CD8-positive, alpha-beta memory T cell (primary cell): ENCODE results near the gene CADM2. TPM values are rescaled to one million over a fixed set of nuclear protein-coding genes. Genes with fewer than 3 reads are reported as not detected.

Experiments
- CTCF ChIA-PET: fragments of 350-600 bp; sonication (Branson Sonifier 250); formaldehyde crosslinking; loops from one replicate; lab custom pipeline; 2021; ENCODE audit warnings: antibody characterized with exemption; lab: Charles Lee
- POLR2A ChIA-PET: fragments of 350-600 bp; sonication (Branson Sonifier 250); formaldehyde crosslinking; loops from one replicate; lab custom pipeline; 2021; ENCODE audit warnings: antibody characterized with exemption; lab: Charles Lee
- DNase-seq, 5 donors: peaks; one replicate each; pipeline versions ENCODE4 v3.0.0 to v3.0.0-alpha.2; 2020 to 2022; ENCODE audit warnings: mixed read lengths in 1 of 5
- H3K27ac ChIP-seq: one replicate; pipeline ENCODE4 v1.7.0; 2013; ENCODE audit warnings: low read depth, mild to moderate bottlenecking, low read length, moderate library complexity
- H3K27me3 ChIP-seq: 2 replicates; pipeline ENCODE4 v1.7.0; 2013; ENCODE audit warnings: low read length, mild to moderate bottlenecking; ENCODE audit not compliant: insufficient read depth, poor library complexity, severe bottlenecking
- H3K36me3 ChIP-seq: 2 replicates; pipeline ENCODE4 v1.7.0; 2013; ENCODE audit warnings: mild to moderate bottlenecking, low read length, moderate library complexity; ENCODE audit not compliant: insufficient read depth
- H3K4me1 ChIP-seq: 2 replicates; pipeline ENCODE4 v1.7.0; 2013; ENCODE audit warnings: mild to moderate bottlenecking, low read length, moderate library complexity; ENCODE audit not compliant: insufficient read depth
- H3K4me3 ChIP-seq: 2 replicates; pipeline ENCODE4 v1.7.0; 2013; ENCODE audit warnings: mild to moderate bottlenecking, low read length
- H3K9me3 ChIP-seq: 2 replicates; pipeline ENCODE4 v1.7.0; 2013; ENCODE audit warnings: mild to moderate bottlenecking, low read length
- H3K27ac Mint-ChIP-seq, 8 donors: one replicate each; pipeline ENCODE4 v1.8.0; 2020 to 2021; ENCODE audit warnings: mixed read lengths in 8 of 8, mild to moderate bottlenecking in 6 of 8, inconsistent platforms in 3 of 8, moderate library complexity in 3 of 8
- H3K27me3 Mint-ChIP-seq, 2 donors: one replicate each; pipeline ENCODE4 v1.8.0; 2020 to 2021; ENCODE audit warnings: mixed read lengths in 2 of 2, mild to moderate bottlenecking in 1 of 2, moderate library complexity in 1 of 2
- H3K36me3 Mint-ChIP-seq, 3 donors: one replicate each; pipeline ENCODE4 v1.8.0; 2020 to 2021; ENCODE audit warnings: mixed read lengths in 3 of 3, inconsistent platforms in 1 of 3, mild to moderate bottlenecking in 1 of 3
- H3K4me1 Mint-ChIP-seq, 3 donors: one replicate each; pipeline ENCODE4 v1.8.0; 2020 to 2021; ENCODE audit warnings: mixed read lengths in 3 of 3, inconsistent platforms in 1 of 3, mild to moderate bottlenecking in 1 of 3
- H3K4me3 Mint-ChIP-seq, 7 donors: one replicate each; pipeline ENCODE4 v1.8.0; 2020 to 2021; ENCODE audit warnings: mixed read lengths in 7 of 7, mild to moderate bottlenecking in 6 of 7, moderate library complexity in 4 of 7, inconsistent platforms in 2 of 7
- H3K9me3 Mint-ChIP-seq, 5 donors: one replicate each; pipeline ENCODE4 v1.8.0; 2020 to 2022; ENCODE audit warnings: mixed read lengths in 5 of 5, mild to moderate bottlenecking in 3 of 5, moderate library complexity in 2 of 5, inconsistent platforms in 1 of 5
- polyA plus RNA-seq: library from polyadenylated mRNA; unstranded; fragments of 300-500 nt; fragmentation: Illumina TruSeq; gene quantifications from one replicate; pipeline ENCODE4 v1.2.3, GENCODE V29; 2021
- total RNA-seq, 2 experiments: library from RNA; stranded (reverse); gene quantifications; one replicate each; pipeline ENCODE4 v1.2.3, GENCODE V29; 2021

CADM2 gene
- total and polyA plus RNA-seq, 3 experiments from 2014 or later: 0.22 to 0.27 TPM; not detected in 1

- Histone ChIP-seq H3K36me3 (no peaks in the 10 kb centered on the region), H3K4me3 (no peak overlapping the region), H3K4me1 (no peaks in the 10 kb centered on the region), H3K27ac (no peak overlapping the region), H3K27me3 (no peaks in the 10 kb centered on the region), H3K9me3 (no peaks in the 10 kb centered on the region)
- DNase-seq: no peak
- Mint-ChIP-seq H3K4me3 (no peak overlapping the region), H3K36me3 (no peaks in the 10 kb centered on the region), H3K9me3 (peaks cover 0 to 29% (median 10%) of the 10 kb centered on the region in 5 donors), H3K27ac (no peak overlapping the region), H3K27me3 (no peaks in the 10 kb centered on the region), H3K4me1 (no peaks in the 10 kb centered on the region)
- ChIA-PET POLR2A (no interaction called here), CTCF (no interaction called here)
These were observed 767.0 kb downstream of the CADM2 start for GRCh38 chr3:85725809-85726208.

GRCh38 chr3:85726241-85726640 is 767.5 kb downstream of the CADM2 start:
- H3K9me3 ChIP-seq: no peaks in the 10 kb centered on the region
- no peak overlapping the region for H3K27ac Mint-ChIP-seq
- H3K4me3 ChIP-seq: no peak overlapping the region
- H3K4me1 Mint-ChIP-seq: no peaks in the 10 kb centered on the region
- no peaks in the 10 kb centered on the region for H3K36me3 Mint-ChIP-seq
- no peaks in the 10 kb centered on the region for H3K27me3 ChIP-seq
- ChIA-PET CTCF (no interaction called here), POLR2A (no interaction called here)
- H3K27me3 Mint-ChIP-seq: no peaks in the 10 kb centered on the region
- DNase-seq: no peak
- H3K27ac ChIP-seq: no peak overlapping the region
- H3K36me3 ChIP-seq: no peaks in the 10 kb centered on the region
- peaks cover 0 to 29% (median 11%) of the 10 kb centered on the region in 5 donors for H3K9me3 Mint-ChIP-seq
- no peak overlapping the region for H3K4me3 Mint-ChIP-seq
- no peaks in the 10 kb centered on the region for H3K4me1 ChIP-seq

- no peaks in the 10 kb centered on the region for H3K4me1 Mint-ChIP-seq
- no peak overlapping the region for H3K27ac ChIP-seq
- no peaks in the 10 kb centered on the region for H3K4me1 ChIP-seq
- H3K36me3 Mint-ChIP-seq: no peaks in the 10 kb centered on the region
- no peak overlapping the region for H3K27ac Mint-ChIP-seq
- no peak overlapping the region for H3K4me3 ChIP-seq
- no peaks in the 10 kb centered on the region for H3K9me3 ChIP-seq
- no peak overlapping the region for H3K4me3 Mint-ChIP-seq
- H3K9me3 Mint-ChIP-seq: peaks cover 6 to 38% (median 12%) of the 10 kb centered on the region in 5 donors
- ChIA-PET CTCF (no interaction called here), POLR2A (no interaction called here)
- H3K27me3 ChIP-seq: no peaks in the 10 kb centered on the region
- no peaks in the 10 kb centered on the region for H3K36me3 ChIP-seq
- no peaks in the 10 kb centered on the region for H3K27me3 Mint-ChIP-seq
- no peak for DNase-seq
These were observed 779.1 kb downstream of the CADM2 start for GRCh38 chr3:85737846-85738245.

- H3K27ac Mint-ChIP-seq: no peak overlapping the region
- H3K4me3 Mint-ChIP-seq: no peak overlapping the region
- Histone ChIP-seq H3K36me3 (no peaks in the 10 kb centered on the region), H3K9me3 (no peaks in the 10 kb centered on the region), H3K27me3 (no peaks in the 10 kb centered on the region), H3K4me3 (no peak overlapping the region), H3K27ac (no peak overlapping the region), H3K4me1 (no peaks in the 10 kb centered on the region)
- no peaks in the 10 kb centered on the region for H3K4me1 Mint-ChIP-seq
- POLR2A ChIA-PET: no interaction called here
- no peaks in the 10 kb centered on the region for H3K27me3 Mint-ChIP-seq
- no peaks in the 10 kb centered on the region for H3K36me3 Mint-ChIP-seq
- CTCF ChIA-PET: no interaction called here
- DNase-seq: no peak
- H3K9me3 Mint-ChIP-seq: peaks cover 3 to 28% (median 16%) of the 10 kb centered on the region in 5 donors
These were observed 781.8 kb downstream of the CADM2 start for GRCh38 chr3:85740561-85740960.

GRCh38 chr3:85758442-85758841 is 799.7 kb downstream of the CADM2 start:
- Histone ChIP-seq H3K9me3 (no peaks in the 10 kb centered on the region), H3K4me1 (no peaks in the 10 kb centered on the region), H3K36me3 (no peaks in the 10 kb centered on the region), H3K27ac (no peak overlapping the region), H3K27me3 (no peaks in the 10 kb centered on the region), H3K4me3 (no peak overlapping the region)
- ChIA-PET CTCF (no interaction called here), POLR2A (no interaction called here)
- Mint-ChIP-seq H3K36me3 (peaks cover 0 to 2% (median 0%) of the 10 kb centered on the region in 3 donors), H3K27ac (no peak overlapping the region), H3K9me3 (peaks cover 7 to 23% (median 8%) of the 10 kb centered on the region in 5 donors), H3K4me1 (no peaks in the 10 kb centered on the region), H3K4me3 (no peak overlapping the region), H3K27me3 (no peaks in the 10 kb centered on the region)
- no peak for DNase-seq

DNA sequence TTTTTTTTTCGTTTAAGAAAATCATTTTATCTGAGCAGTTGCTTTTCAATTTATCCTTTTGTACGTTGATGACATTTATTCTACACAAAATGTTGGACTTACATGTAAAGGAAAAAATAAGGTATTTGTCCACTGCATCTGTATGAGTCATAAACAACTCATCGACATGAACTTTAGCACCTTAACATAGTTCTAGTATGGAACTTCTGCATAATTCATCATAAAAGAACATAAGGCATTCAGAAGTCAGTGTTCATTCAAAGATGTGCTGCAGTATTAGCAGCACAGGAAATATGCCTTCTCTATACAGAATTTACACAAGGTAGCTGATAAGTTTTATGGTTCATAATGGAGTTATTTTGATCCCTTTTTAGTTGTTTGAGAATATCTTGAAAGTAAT is 801.6 kb downstream of the CADM2 start:
- peaks cover 4 to 17% (median 8%) of the 10 kb centered on the region in 5 donors for H3K9me3 Mint-ChIP-seq
- H3K36me3 ChIP-seq: no peaks in the 10 kb centered on the region
- POLR2A ChIA-PET: no interaction called here
- H3K4me1 Mint-ChIP-seq: no peaks in the 10 kb centered on the region
- H3K4me3 Mint-ChIP-seq: no peak overlapping the region
- H3K4me3 ChIP-seq: no peak overlapping the region
- no peaks in the 10 kb centered on the region for H3K9me3 ChIP-seq
- H3K27ac ChIP-seq: no peak overlapping the region
- peaks cover 0 to 2% (median 0%) of the 10 kb centered on the region in 3 donors for H3K36me3 Mint-ChIP-seq
- CTCF ChIA-PET: no interaction called here
- no peaks in the 10 kb centered on the region for H3K4me1 ChIP-seq
- no peak for DNase-seq
- no peak overlapping the region for H3K27ac Mint-ChIP-seq
- H3K27me3 ChIP-seq: no peaks in the 10 kb centered on the region
- no peaks in the 10 kb centered on the region for H3K27me3 Mint-ChIP-seq

DNA sequence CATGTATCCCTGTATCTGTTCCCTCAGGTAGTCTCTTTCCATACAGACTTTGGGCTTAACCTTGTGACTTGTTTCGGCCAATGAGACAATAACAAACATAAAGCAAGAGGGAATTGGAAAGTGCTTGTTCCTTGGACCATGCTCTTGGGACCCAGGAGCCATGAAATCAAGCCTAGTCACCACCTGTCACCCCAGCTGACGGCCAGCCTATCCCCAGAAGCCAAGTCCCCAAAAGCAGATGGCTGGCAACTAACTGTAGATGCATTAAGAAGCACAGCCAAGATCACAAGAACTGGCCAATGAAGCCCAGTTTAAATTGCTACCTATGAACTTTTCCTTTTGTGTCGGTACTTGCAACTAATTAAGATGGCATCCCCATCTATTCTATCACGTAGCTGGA is 822.0 kb downstream of the CADM2 start:
- Mint-ChIP-seq H3K27ac (no peak overlapping the region), H3K4me3 (no peak overlapping the region), H3K4me1 (no peaks in the 10 kb centered on the region), H3K36me3 (no peaks in the 10 kb centered on the region), H3K27me3 (no peaks in the 10 kb centered on the region), H3K9me3 (peaks cover 1 to 20% (median 9%) of the 10 kb centered on the region in 5 donors)
- Histone ChIP-seq H3K36me3 (no peaks in the 10 kb centered on the region), H3K9me3 (no peaks in the 10 kb centered on the region), H3K27ac (no peak overlapping the region), H3K4me3 (no peak overlapping the region), H3K27me3 (no peaks in the 10 kb centered on the region), H3K4me1 (no peaks in the 10 kb centered on the region)
- no peak for DNase-seq
- ChIA-PET POLR2A (no interaction called here), CTCF (no interaction called here)

DNA sequence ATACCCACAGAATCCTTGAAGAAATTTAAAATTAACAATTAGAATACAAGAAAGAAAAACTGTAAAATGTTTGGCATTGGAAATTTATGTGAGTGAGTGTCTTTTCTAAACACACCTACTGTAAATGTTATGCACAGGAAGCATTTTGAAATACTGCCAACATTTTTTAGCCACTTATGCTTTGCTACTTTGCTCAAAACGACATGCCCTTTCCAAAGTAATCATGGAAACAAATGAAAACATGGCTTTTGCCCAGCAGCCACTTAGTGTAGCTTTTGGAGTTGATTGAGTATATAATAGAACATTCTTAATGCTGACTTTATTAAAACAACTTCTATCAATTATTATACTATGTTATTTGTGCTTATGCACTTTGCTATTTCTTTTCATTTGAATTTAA is 823.0 kb downstream of the CADM2 start:
- no peaks in the 10 kb centered on the region for H3K9me3 ChIP-seq
- H3K4me1 Mint-ChIP-seq: no peaks in the 10 kb centered on the region
- H3K27ac ChIP-seq: no peak overlapping the region
- H3K27ac Mint-ChIP-seq: no peak overlapping the region
- no peaks in the 10 kb centered on the region for H3K27me3 Mint-ChIP-seq
- no peaks in the 10 kb centered on the region for H3K36me3 Mint-ChIP-seq
- H3K27me3 ChIP-seq: no peaks in the 10 kb centered on the region
- ChIA-PET POLR2A (no interaction called here), CTCF (no interaction called here)
- no peak overlapping the region for H3K4me3 ChIP-seq
- DNase-seq: no peak
- no peaks in the 10 kb centered on the region for H3K4me1 ChIP-seq
- no peak overlapping the region for H3K4me3 Mint-ChIP-seq
- H3K36me3 ChIP-seq: no peaks in the 10 kb centered on the region
- H3K9me3 Mint-ChIP-seq: peaks cover 1 to 20% (median 9%) of the 10 kb centered on the region in 5 donors

DNA sequence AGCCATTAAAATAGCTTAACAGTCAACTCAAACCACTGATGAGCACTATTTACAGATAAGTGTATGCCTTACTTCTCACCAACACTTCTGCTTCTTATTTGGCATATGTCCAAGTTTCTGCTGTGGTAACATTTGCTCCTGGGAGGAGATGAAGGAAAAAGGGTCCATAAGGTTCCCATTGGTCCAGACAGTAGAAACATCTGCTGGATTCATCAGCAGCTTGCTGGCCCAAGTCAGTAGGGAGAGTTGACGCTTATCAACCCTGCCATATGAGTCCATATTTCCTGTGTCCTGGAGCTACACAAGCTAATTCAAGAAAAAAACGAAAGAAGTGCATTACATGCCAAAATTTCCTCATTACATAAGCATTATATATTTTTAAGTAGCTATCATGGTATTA is 824.5 kb downstream of the CADM2 start:
- H3K4me1 Mint-ChIP-seq: no peaks in the 10 kb centered on the region
- no peak overlapping the region for H3K27ac Mint-ChIP-seq
- no peak overlapping the region for H3K4me3 Mint-ChIP-seq
- no peaks in the 10 kb centered on the region for H3K36me3 ChIP-seq
- H3K9me3 ChIP-seq: no peaks in the 10 kb centered on the region
- no peaks in the 10 kb centered on the region for H3K27me3 ChIP-seq
- POLR2A ChIA-PET: no interaction called here
- H3K27ac ChIP-seq: no peak overlapping the region
- H3K9me3 Mint-ChIP-seq: peaks cover 1 to 20% (median 9%) of the 10 kb centered on the region in 5 donors
- H3K4me1 ChIP-seq: no peaks in the 10 kb centered on the region
- CTCF ChIA-PET: no interaction called here
- H3K36me3 Mint-ChIP-seq: no peaks in the 10 kb centered on the region
- H3K4me3 ChIP-seq: no peak overlapping the region
- no peaks in the 10 kb centered on the region for H3K27me3 Mint-ChIP-seq
- no peak for DNase-seq
